Kidney (tissue), 14 donors: ENCODE data around the gene CELSR3. TPM values are rescaled to one million over a fixed set of nuclear protein-coding genes. Genes with fewer than 3 reads are reported as not detected.

Source experiments
- DNase-seq, 5 donors: peaks; one replicate each; pipeline ENCODE4 v3.0.0-alpha.2; 2013 to 2020
- FAIRE-seq: peaks from 2 replicates; lab custom pipeline; 2012; peaks lifted over from hg19 to GRCh38; lab: Jason Lieb, UNC
- H3K27ac ChIP-seq, 2 donors: one replicate each; pipeline ENCODE4 v1.7.0; 2013; ENCODE audit warnings: low read depth in 2 of 2, low read length in 2 of 2, inconsistent platforms in 1 of 2
- H3K27me3 ChIP-seq: one replicate; pipeline ENCODE4 v1.7.1; 2013; ENCODE audit warnings: low read length, inconsistent platforms; ENCODE audit not compliant: control insufficient read depth, insufficient read depth
- H3K36me3 ChIP-seq, 3 donors: one replicate each; pipeline versions ENCODE4 v1.7.0 to v1.7.1; 2013; ENCODE audit warnings: low read length in 3 of 3, control low read depth in 1 of 3, inconsistent platforms in 1 of 3; ENCODE audit not compliant: insufficient read depth in 3 of 3, control insufficient read depth in 2 of 3
- H3K4me1 ChIP-seq, 3 donors: one replicate each; pipeline versions ENCODE4 v1.7.0 to v1.7.1; 2013; ENCODE audit warnings: low read length in 3 of 3, inconsistent platforms in 1 of 3, low read depth in 1 of 3; ENCODE audit not compliant: control insufficient read depth in 2 of 3, insufficient read depth in 2 of 3
- H3K4me3 ChIP-seq, 3 donors: one replicate each; pipeline versions ENCODE4 v1.7.0 to v1.8.1; 2013; ENCODE audit warnings: low read length in 3 of 3, control low read depth in 1 of 3, inconsistent platforms in 1 of 3
- H3K9ac ChIP-seq, 3 donors: one replicate each; pipeline versions ENCODE4 v1.7.0 to v1.7.1; 2013; ENCODE audit warnings: low read length in 3 of 3, control low read depth in 1 of 3, inconsistent platforms in 1 of 3
- H3K9me3 ChIP-seq, 3 donors: one replicate each; pipeline versions ENCODE4 v1.7.0 to v1.7.1; 2013; ENCODE audit warnings: low read length in 3 of 3, control low read depth in 1 of 3, inconsistent platforms in 1 of 3; ENCODE audit not compliant: control insufficient read depth in 2 of 3, insufficient read depth in 1 of 3
- intact Hi-C: fragments of 100-400 bp; cut with DNase I; formaldehyde crosslinking; loops from one replicate; pipeline ENCODE4 v1.11.1; 2022
- polyA plus RNA-seq: library from polyadenylated mRNA; stranded (reverse); fragments of 350-450 nt; fragmentation: Illumina TruSeq; extraction: RNeasy Lipid Tissue Mini Kit (QIAGEN cat#74804); gene quantifications from one replicate; pipeline ENCODE4 v1.2.3, GENCODE V29; 2014; ENCODE audit warnings: low read depth, low replicate concordance; ENCODE audit not compliant: insufficient read depth
- total RNA-seq: library from RNA; stranded (reverse); fragmentation: NEBNext Ultra II Directional; extraction: Animal tissue kit (Norgen Biotek cat#: 25700); gene quantifications from one replicate; pipeline ENCODE4 v1.2.1, GENCODE V29; 2021
- TF ChIP-seq, protein P1 (sequence below): IDR thresholded peaks from 3 replicates; pipeline ENCODE4 v1.5.1; 2012; ENCODE audit warnings: mild to moderate bottlenecking, moderate library complexity, borderline replicate concordance; ENCODE audit not compliant: insufficient read depth; ENCODE audit errors: extremely low read depth
- donor health status: control.
- donor health status: control.
- donor health status: control.
- donor health status: control.
- donor health status: control.
- donor health status: DM: yes; HTN: yes; CAD: no.
- donor health status: Normal renal cell carcinoma (clear cell type).

Gene CELSR3
- total and polyA plus RNA-seq, 2 donors from 2014 or later = 0.17 to 2.0 TPM

DNA sequence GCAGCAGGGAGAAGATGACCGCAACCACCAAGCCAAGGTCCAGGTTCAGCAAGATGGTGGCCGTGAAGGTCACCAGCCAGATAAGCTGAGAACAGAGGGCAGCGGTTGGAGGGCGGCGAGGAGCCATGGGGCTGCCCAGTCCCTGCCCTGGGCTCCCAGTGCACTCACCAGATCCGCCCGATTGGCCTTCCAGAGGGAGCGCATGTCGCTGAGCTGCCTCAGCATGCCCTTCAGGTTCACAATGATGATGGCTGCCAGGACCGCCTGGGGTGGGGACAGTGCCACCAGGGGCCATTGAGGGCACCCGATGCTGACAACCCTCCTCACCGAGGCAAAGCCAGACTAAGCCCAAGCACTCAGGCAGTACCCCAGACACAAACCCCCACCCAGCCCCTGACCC is 32.8 kb downstream of the CELSR3 start:
- FAIRE-seq = no peak
- no peaks in the 10 kb centered on the region for H3K9me3 ChIP-seq

GRCh38 chr3:48628277-48629017 is 34.2 kb downstream of the CELSR3 start:
- intact Hi-C loops = no loop called here
- DNase-seq (no peak), FAIRE-seq (no peak)
- no peaks in the 10 kb centered on the region for H3K9me3 ChIP-seq
- H3K27ac ChIP-seq = no peak overlapping the region
- H3K4me1 ChIP-seq = peaks cover 0 to 6% (median 5%) of the 10 kb centered on the region in 3 donors
- H3K9ac ChIP-seq = no peak overlapping the region
- TF ChIP-seq, protein P1, sequence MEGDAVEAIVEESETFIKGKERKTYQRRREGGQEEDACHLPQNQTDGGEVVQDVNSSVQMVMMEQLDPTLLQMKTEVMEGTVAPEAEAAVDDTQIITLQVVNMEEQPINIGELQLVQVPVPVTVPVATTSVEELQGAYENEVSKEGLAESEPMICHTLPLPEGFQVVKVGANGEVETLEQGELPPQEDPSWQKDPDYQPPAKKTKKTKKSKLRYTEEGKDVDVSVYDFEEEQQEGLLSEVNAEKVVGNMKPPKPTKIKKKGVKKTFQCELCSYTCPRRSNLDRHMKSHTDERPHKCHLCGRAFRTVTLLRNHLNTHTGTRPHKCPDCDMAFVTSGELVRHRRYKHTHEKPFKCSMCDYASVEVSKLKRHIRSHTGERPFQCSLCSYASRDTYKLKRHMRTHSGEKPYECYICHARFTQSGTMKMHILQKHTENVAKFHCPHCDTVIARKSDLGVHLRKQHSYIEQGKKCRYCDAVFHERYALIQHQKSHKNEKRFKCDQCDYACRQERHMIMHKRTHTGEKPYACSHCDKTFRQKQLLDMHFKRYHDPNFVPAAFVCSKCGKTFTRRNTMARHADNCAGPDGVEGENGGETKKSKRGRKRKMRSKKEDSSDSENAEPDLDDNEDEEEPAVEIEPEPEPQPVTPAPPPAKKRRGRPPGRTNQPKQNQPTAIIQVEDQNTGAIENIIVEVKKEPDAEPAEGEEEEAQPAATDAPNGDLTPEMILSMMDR = no peak
- no peaks in the 10 kb centered on the region for H3K27me3 ChIP-seq
- no peak overlapping the region for H3K4me3 ChIP-seq
- H3K36me3 ChIP-seq = peaks cover 0 to 50% (median 16%) of the 10 kb centered on the region in 3 donors

More for the DNA sequence above, 32.8 kb downstream of the CELSR3 start:
- H3K36me3 ChIP-seq = peaks cover 0 to 50% (median 16%) of the 10 kb centered on the region in 3 donors
- H3K9ac ChIP-seq = no peak overlapping the region
- H3K4me3 ChIP-seq = no peak overlapping the region
- H3K27ac ChIP-seq = no peak overlapping the region
- H3K4me1 ChIP-seq = peaks cover 0 to 14% (median 5%) of the 10 kb centered on the region in 3 donors
- no peaks in the 10 kb centered on the region for H3K27me3 ChIP-seq
- no peak for DNase-seq
- TF ChIP-seq, protein P1 = no peak
- intact Hi-C loops = no loop called here

DNA sequence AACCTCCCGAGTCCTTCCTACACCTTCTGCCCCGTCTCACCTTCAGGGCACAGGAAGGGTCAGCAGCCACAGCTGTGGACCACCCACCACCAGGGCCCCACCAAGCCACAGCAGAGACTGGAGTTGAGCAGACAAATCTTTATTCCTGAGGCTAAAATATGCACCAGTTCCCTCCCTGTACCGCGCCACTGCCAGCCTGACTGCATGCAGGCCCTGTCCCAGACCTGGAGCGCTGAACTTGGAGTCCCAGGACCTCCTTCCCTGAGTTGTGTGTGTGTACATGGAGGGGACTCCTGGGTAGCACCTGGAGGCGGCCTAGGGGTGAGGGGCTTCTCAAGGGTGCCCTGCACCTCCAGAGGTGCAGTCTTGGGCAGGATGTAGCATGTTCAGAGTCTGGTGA is 37.1 kb downstream of the CELSR3 start:
- H3K4me1 ChIP-seq = no peaks in the 10 kb centered on the region
- DNase-seq = no peak
- intact Hi-C loops = no loop called here
- TF ChIP-seq, protein P1 = no peak
- H3K36me3 ChIP-seq = peaks cover 0 to 25% (median 10%) of the 10 kb centered on the region in 3 donors
- H3K9ac ChIP-seq = no peak overlapping the region
- H3K9me3 ChIP-seq = no peaks in the 10 kb centered on the region
- FAIRE-seq = no peak
- H3K27ac ChIP-seq = no peak overlapping the region
- H3K27me3 ChIP-seq = no peaks in the 10 kb centered on the region
- H3K4me3 ChIP-seq = no peak overlapping the region
